Smooth muscle cell (in vitro differentiated cells): ENCODE measurements around the gene ZFTA. TPM values are rescaled to one million over a fixed set of nuclear protein-coding genes. Genes with fewer than 3 reads are reported as not detected.

ENCODE experiments used
- DNase-seq: peaks from one replicate; lab custom pipeline; 2025; ENCODE audit not compliant: unreplicated experiment; lab: John Stamatoyannopoulos, UW
- H2AFZ ChIP-seq: fragments of 200-600 bp; sonication (generic); 2 replicates; pipeline ENCODE4 v1.6.0; 2016; ENCODE audit warnings: antibody characterized with exemption, low read depth, mild to moderate bottlenecking
- H3F3A ChIP-seq: fragments of 200-600 bp; sonication (generic); 2 replicates; pipeline ENCODE4 v1.6.0; 2017; ENCODE audit warnings: antibody characterized with exemption, low read depth
- H3K27ac ChIP-seq: fragments of 200-600 bp; sonication (generic); 2 replicates; pipeline ENCODE4 v1.5.1; 2016; ENCODE audit warnings: low read depth, mild to moderate bottlenecking
- H3K27me3 ChIP-seq: fragments of 200-600 bp; sonication (generic); 2 replicates; pipeline ENCODE4 v1.6.1; 2016; ENCODE audit warnings: low read depth, mild to moderate bottlenecking
- H3K36me3 ChIP-seq: fragments of 200-600 bp; sonication (generic); 2 replicates; pipeline ENCODE4 v1.5.1; 2016; ENCODE audit warnings: low read depth
- H3K4me1 ChIP-seq: fragments of 200-600 bp; sonication (generic); 2 replicates; pipeline ENCODE4 v1.5.1; 2016; ENCODE audit warnings: low read depth
- H3K4me2 ChIP-seq: fragments of 200-600 bp; sonication (generic); 2 replicates; pipeline ENCODE4 v1.6.0; 2016; ENCODE audit warnings: mild to moderate bottlenecking
- H3K4me3 ChIP-seq: fragments of 200-600 bp; sonication (generic); 2 replicates; pipeline ENCODE4 v1.5.1; 2016; ENCODE audit warnings: mild to moderate bottlenecking
- H3K79me2 ChIP-seq: fragments of 200-600 bp; sonication (generic); 2 replicates; pipeline ENCODE4 v1.6.0; 2016; ENCODE audit warnings: low read depth, mild to moderate bottlenecking
- H3K9ac ChIP-seq: fragments of 200-600 bp; sonication (generic); 2 replicates; pipeline ENCODE4 v1.6.0; 2016; ENCODE audit warnings: low read depth
- H3K9me3 ChIP-seq: fragments of 200-600 bp; sonication (generic); replicated peaks from 2 replicates; pipeline ENCODE4 v1.5.1; 2016; ENCODE audit warnings: low read depth
- H4K20me1 ChIP-seq: fragments of 200-600 bp; sonication (generic); 2 replicates; pipeline ENCODE4 v1.6.0; 2016; ENCODE audit warnings: low read depth
- WGBS: methylation state at CpG from one replicate; pipeline ENCODE4 v1.1.7; 2016; ENCODE audit warnings: low lambda C conversion rate; 5-methylcytosine and 5-hydroxymethylcytosine counted together
- polyA plus RNA-seq: library from polyadenylated mRNA; unstranded; fragments of >200 nt; fragmentation: Nextera tagmentation; extraction: Ambion mirVana; gene quantifications from 2 replicates; pipeline ENCODE4 v1.2.1, GENCODE V29; 2016
- total RNA-seq: library from RNA; depleted of rRNA; stranded (reverse); fragments of >200 nt; gene quantifications from 2 replicates; pipeline ENCODE4 v1.2.3, GENCODE V29; 2014
- TF ChIP-seq, protein P1 (sequence below): fragments of 200-600 bp; sonication (generic); IDR thresholded peaks from 2 replicates; pipeline ENCODE4 v1.5.1; 2017; ENCODE audit warnings: borderline replicate concordance, mild to moderate bottlenecking, antibody characterized with exemption; ENCODE audit not compliant: insufficient read depth, poor library complexity, severe bottlenecking

The ZFTA gene
- total and polyA plus RNA-seq, 2 experiments from 2014 or later, result 11.1 to 14.9 TPM

- Histone ChIP-seq H3K9ac (no peak overlapping the region), H3K4me1 (no peaks in the 10 kb centered on the region), H3K27ac (peak overlapping the region; percentile 64), H3K4me2 (no peak overlapping the region), H3K36me3 (no peaks in the 10 kb centered on the region), H3K27me3 (no peaks in the 10 kb centered on the region), H4K20me1 (no peaks in the 10 kb centered on the region), H2AFZ (no peak overlapping the region), H3K9me3 (no peaks in the 10 kb centered on the region), H3F3A (no peaks in the 10 kb centered on the region), H3K4me3 (no peak overlapping the region), H3K79me2 (no peaks in the 10 kb centered on the region)
- no peak for DNase-seq
- 79% methylated on average over 6 of the region's 6 CpGs for WGBS
- TF ChIP-seq, protein P1, sequence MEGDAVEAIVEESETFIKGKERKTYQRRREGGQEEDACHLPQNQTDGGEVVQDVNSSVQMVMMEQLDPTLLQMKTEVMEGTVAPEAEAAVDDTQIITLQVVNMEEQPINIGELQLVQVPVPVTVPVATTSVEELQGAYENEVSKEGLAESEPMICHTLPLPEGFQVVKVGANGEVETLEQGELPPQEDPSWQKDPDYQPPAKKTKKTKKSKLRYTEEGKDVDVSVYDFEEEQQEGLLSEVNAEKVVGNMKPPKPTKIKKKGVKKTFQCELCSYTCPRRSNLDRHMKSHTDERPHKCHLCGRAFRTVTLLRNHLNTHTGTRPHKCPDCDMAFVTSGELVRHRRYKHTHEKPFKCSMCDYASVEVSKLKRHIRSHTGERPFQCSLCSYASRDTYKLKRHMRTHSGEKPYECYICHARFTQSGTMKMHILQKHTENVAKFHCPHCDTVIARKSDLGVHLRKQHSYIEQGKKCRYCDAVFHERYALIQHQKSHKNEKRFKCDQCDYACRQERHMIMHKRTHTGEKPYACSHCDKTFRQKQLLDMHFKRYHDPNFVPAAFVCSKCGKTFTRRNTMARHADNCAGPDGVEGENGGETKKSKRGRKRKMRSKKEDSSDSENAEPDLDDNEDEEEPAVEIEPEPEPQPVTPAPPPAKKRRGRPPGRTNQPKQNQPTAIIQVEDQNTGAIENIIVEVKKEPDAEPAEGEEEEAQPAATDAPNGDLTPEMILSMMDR, result no peak
Observed at GRCh38 chr11:63804259-63804658, 35.7 kb upstream of the ZFTA start.

GRCh38 chr11:63802637-63803414 lies 34.3 kb upstream of the ZFTA start:
- Histone ChIP-seq H3K79me2 (no peaks in the 10 kb centered on the region), H3K4me3 (no peak overlapping the region), H3F3A (no peaks in the 10 kb centered on the region), H3K4me2 (peak overlapping the region; percentile 2), H2AFZ (no peak overlapping the region), H3K9ac (peak overlapping the region; percentile 7), H3K27me3 (no peaks in the 10 kb centered on the region), H3K9me3 (no peaks in the 10 kb centered on the region), H3K27ac (peak overlapping the region; percentile 64), H3K36me3 (no peaks in the 10 kb centered on the region), H3K4me1 (no peaks in the 10 kb centered on the region), H4K20me1 (no peaks in the 10 kb centered on the region)
- no peak for DNase-seq
- TF ChIP-seq, protein P1, result no peak
- WGBS, result 32% methylated on average over 10 of the region's 10 CpGs

- no peak overlapping the region for H3K27ac ChIP-seq
- 97% methylated on average over 5 of the region's 5 CpGs for WGBS
- H3K27me3 ChIP-seq, result no peaks in the 10 kb centered on the region
- no peak overlapping the region for H3K9ac ChIP-seq
- no peaks in the 10 kb centered on the region for H3K79me2 ChIP-seq
- no peak overlapping the region for H3K4me3 ChIP-seq
- no peaks in the 10 kb centered on the region for H3K36me3 ChIP-seq
- no peaks in the 10 kb centered on the region for H3K4me1 ChIP-seq
- no peaks in the 10 kb centered on the region for H3F3A ChIP-seq
- no peaks in the 10 kb centered on the region for H4K20me1 ChIP-seq
- no peak overlapping the region for H3K4me2 ChIP-seq
- no peak for DNase-seq
- no peak overlapping the region for H2AFZ ChIP-seq
- TF ChIP-seq, protein P1, result no peak
- no peaks in the 10 kb centered on the region for H3K9me3 ChIP-seq
Observed at GRCh38 chr11:63800921-63801320, 32.3 kb upstream of the ZFTA start.

DNA sequence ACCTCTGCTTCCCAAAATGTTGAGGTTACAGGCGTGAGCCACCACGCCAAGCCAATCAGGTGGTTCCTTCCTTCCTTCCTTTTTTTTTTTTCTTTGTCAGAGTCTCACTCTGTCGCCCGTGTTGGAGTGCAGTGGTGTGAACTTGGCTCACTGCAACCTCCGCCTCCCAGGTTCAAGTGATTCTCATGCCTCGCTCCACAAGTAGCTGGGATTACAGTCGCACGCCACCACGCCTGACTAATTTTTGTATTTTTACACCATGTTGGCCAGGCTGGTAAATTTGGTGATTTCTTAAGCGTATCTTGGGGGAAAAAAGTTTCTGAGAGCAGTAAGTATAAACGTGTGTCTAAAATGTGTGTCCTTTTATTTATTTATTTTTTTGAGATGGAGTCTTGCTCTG lies 26.5 kb upstream of the ZFTA start:
- Histone ChIP-seq H3K27ac (no peak overlapping the region), H3K4me2 (no peak overlapping the region), H3K9me3 (no peaks in the 10 kb centered on the region), H3K9ac (no peak overlapping the region), H3K4me3 (no peak overlapping the region), H4K20me1 (no peaks in the 10 kb centered on the region), H3K36me3 (no peaks in the 10 kb centered on the region), H3F3A (no peaks in the 10 kb centered on the region), H3K27me3 (no peaks in the 10 kb centered on the region), H3K79me2 (no peaks in the 10 kb centered on the region), H2AFZ (no peak overlapping the region), H3K4me1 (peaks cover 12% of the 10 kb centered on the region)
- no peak for DNase-seq
- TF ChIP-seq, protein P1, result no peak
- 93% methylated on average over 11 of the region's 11 CpGs for WGBS
